Gastrocnemius medialis (tissue), 4 donors: Measurements from ENCODE around the gene GDF10.

Experiments used
- POLR2A ChIP-seq, 2 donors: fragments of 450-650 bp; IDR thresholded peaks; one replicate each; pipeline ENCODE4 v1.6.1; 2017; ENCODE audit warnings: antibody characterized with exemption in 2 of 2, mild to moderate bottlenecking in 2 of 2, moderate library complexity in 2 of 2
- TF ChIP-seq, protein P1 (sequence below), 5 experiments: fragments of 450-650 bp in 3 of 5; fragments of 200-600 bp in 2 of 5; sonication (generic) in 2 of 5; IDR thresholded peaks in 4 of 5; conservative IDR thresholded peaks in 1 of 5; 1 replicate in 4 of 5; 2 replicates in 1 of 5; pipeline ENCODE4 v1.5.1; 2016 to 2019; ENCODE audit warnings: antibody characterized with exemption in 5 of 5, mild to moderate bottlenecking in 3 of 5, moderate library complexity in 3 of 5

DNA sequence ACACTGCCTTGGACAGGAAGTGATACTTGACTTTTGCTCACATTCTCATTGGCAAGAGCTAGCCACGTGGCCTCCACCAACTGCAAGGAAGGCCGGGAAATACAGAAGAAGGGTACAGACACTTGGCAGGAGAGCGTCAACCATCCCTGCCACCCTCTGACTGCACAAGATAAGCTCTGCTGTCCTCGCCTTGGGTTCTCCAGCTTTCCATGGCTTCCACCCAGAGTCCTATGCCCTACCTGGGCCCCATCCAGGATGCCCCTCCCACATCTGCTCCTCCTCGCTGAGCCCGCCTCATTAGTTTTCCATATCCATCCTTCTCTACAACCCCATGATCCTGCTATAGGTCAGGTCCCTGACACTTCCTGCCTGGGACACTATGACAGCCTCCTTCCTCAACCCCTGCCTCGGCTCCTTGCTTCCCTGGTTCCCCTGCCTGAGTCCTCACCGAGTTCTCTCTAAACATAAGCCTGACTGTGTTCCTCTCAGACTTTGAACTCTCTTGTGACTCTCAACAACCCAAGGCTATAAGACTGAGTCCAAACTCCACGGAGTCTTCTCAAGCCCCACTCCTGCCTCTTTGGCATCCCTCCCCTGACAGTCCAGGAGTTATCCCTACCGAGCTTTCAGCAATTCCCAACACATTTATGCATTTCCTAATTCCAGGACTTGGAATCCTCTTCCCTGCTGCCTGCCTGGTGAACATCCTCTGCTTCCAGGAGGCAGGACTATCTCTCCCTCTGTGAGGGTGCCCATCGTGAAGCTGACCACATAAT is 23.2 kb upstream of the GDF10 start:
- TF ChIP-seq, protein P1, sequence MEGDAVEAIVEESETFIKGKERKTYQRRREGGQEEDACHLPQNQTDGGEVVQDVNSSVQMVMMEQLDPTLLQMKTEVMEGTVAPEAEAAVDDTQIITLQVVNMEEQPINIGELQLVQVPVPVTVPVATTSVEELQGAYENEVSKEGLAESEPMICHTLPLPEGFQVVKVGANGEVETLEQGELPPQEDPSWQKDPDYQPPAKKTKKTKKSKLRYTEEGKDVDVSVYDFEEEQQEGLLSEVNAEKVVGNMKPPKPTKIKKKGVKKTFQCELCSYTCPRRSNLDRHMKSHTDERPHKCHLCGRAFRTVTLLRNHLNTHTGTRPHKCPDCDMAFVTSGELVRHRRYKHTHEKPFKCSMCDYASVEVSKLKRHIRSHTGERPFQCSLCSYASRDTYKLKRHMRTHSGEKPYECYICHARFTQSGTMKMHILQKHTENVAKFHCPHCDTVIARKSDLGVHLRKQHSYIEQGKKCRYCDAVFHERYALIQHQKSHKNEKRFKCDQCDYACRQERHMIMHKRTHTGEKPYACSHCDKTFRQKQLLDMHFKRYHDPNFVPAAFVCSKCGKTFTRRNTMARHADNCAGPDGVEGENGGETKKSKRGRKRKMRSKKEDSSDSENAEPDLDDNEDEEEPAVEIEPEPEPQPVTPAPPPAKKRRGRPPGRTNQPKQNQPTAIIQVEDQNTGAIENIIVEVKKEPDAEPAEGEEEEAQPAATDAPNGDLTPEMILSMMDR (IDR thresholded peaks at IDR 0.05 in 4 of 5, conservative IDR thresholded peaks at IDR 0.05 in 1 of 5): no peak
- TF ChIP-seq POLR2A (IDR thresholded peaks at IDR 0.05): no peak
